Renal cortex interstitium (tissue), 11 donors: ENCODE measurements around the gene TBATA. TPM values are rescaled to one million over a fixed set of nuclear protein-coding genes. Genes with fewer than 3 reads are reported as not detected.
"Not testable (repeated sequence)": the region's sequence is repeated elsewhere in the genome, so short reads cannot be mapped to it uniquely, and the experiment has no call there.

Source experiments
- DNase-seq, 11 donors: peaks; one replicate each; pipeline ENCODE4 v3.0.0-alpha.2; 2013; ENCODE audit warnings: low read depth in 9 of 11, low spot score in 4 of 11; ENCODE audit errors: extremely low read depth in 1 of 11
- polyA plus RNA-seq, 3 donors: library from polyadenylated mRNA; unstranded; fragments of 120-200 nt; gene quantifications; one replicate each; pipeline ENCODE4 v1.2.1, GENCODE V29; 2013; ENCODE audit not compliant: insufficient read length in 3 of 3

TBATA gene
- polyA plus RNA-seq, 3 donors = not detected

- DNase-seq = no peak
Observed at GRCh38 chr10:70769121-70769520, 16.1 kb downstream of the TBATA start.

GRCh38 chr10:70768026-70768685, 17.0 kb downstream of the TBATA start:
- not testable (repeated sequence) for DNase-seq

GRCh38 chr10:70765794-70766594, 19.2 kb downstream of the TBATA start:
- DNase-seq = no peak

- DNase-seq = no peak
Observed at GRCh38 chr10:70763567-70763966, 21.6 kb downstream of the TBATA start.

- no peak for DNase-seq
Observed at GRCh38 chr10:70762441-70763175, 22.6 kb downstream of the TBATA start.

- DNase-seq = no peak
Observed at GRCh38 chr10:70761727-70762350, 23.3 kb downstream of the TBATA start.

GRCh38 chr10:70761031-70761601, 24.1 kb downstream of the TBATA start:
- peak in 8 of 11 donors; percentile 36 to 68 (median 50) for DNase-seq

- DNase-seq = no peak
Observed at GRCh38 chr10:70760271-70760787, 24.8 kb downstream of the TBATA start.

GRCh38 chr10:70759781-70760180, 25.4 kb downstream of the TBATA start:
- no peak for DNase-seq

GRCh38 chr10:70758757-70759514, 26.2 kb downstream of the TBATA start:
- DNase-seq = peak; percentile 49 to 80 (median 70)

- DNase-seq = no peak
Observed at GRCh38 chr10:70757856-70758255, 27.3 kb downstream of the TBATA start.

GRCh38 chr10:70756700-70757360, 28.3 kb downstream of the TBATA start:
- no peak for DNase-seq

GRCh38 chr10:70753841-70754621, 31.1 kb downstream of the TBATA start:
- DNase-seq = no peak

GRCh38 chr10:70753026-70753663, 32.0 kb downstream of the TBATA start:
- DNase-seq = no peak

GRCh38 chr10:70752571-70752970, 32.6 kb downstream of the TBATA start:
- DNase-seq = no peak

- DNase-seq = no peak
Observed at GRCh38 chr10:70751991-70752390, 33.2 kb downstream of the TBATA start.
